HG03342 (cell line): Measurements from ENCODE around the gene KCP.

ENCODE experiments used
- ATAC-seq: cut with Tn5 transposase; IDR thresholded peaks from one replicate; pipeline ENCODE4 v1.9.1; 2021; ENCODE audit warnings: mild to moderate bottlenecking, moderate library complexity; ENCODE audit not compliant: unreplicated experiment

The KCP gene

DNA sequence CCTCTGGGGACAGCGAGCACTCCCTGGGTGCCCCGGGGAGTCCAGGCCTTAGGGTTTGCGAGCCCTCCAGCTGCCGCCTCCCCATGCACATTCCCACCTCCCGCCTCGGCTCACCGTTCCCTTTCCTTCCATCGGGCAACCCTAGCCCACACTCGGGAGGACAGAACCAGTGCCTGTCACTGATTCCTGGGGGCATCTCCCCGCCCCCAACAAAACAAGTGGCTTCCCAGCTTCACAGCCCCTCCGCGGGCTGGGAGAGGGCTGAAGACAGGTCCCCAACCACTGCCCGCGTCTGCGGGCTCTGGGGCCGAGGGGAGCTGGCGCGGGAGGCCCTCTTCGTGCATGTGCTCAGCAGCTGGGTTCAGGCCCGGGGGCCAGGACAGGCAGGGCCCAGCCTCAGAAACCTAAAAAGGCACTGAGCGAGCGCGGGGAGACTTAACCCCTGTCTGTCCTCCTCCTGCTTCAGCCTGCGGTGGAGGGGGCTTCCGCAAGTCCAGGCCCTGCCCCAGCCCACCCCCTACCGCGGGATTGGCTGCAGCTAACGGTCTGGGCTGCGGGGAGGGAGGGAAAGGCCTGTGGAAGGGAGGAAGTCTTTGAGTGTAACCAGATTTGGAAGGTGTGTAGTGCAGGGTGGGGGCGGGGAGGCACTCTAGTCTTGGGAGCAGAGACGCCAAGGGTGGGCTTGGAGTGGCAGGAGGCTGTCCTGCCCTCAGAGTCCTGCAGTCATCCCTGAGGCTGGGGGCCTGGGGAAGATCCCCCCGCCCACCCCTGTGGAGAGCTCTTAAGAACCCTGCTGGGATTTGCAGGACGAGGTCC lies 79.1 kb downstream of the KCP start:
- ATAC-seq: no peak

DNA sequence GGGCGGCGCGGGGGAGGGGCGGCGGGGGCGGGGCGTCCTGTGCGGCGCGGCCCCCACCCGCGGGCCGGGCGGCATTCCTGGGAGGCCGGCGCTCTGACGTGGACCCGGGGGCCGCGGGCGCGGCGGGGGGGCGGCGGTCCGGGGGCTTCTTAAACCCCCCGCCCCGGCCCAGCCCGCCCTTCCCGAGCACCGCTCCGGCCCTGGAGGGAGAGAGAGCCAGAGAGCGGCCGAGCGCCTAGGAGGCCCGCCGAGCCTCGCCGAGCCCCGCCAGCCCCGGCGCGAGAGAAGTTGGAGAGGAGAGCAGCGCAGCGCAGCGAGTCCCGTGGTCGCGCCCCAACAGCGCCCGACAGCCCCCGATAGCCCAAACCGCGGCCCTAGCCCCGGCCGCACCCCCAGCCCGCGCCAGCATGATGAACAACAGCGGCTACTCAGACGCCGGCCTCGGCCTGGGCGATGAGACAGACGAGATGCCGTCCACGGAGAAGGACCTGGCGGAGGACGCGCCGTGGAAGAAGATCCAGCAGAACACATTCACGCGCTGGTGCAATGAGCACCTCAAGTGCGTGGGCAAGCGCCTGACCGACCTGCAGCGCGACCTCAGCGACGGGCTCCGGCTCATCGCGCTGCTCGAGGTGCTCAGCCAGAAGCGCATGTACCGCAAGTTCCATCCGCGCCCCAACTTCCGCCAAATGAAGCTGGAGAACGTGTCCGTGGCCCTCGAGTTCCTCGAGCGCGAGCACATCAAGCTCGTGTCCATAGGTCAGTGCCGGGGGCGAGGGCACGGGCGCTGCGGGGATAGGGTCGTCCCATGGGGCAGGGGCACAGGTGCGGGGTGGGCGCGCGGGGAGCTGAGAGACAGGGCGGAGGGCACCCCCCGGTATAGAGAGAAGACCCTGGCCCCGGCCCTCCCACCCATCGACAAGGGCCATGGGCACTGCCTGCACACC lies 80.0 kb downstream of the KCP start, which contains the start of gene FLNC:
FLNC (plus strand) TSS at position 176 of the 947 bp plus-strand sequence; CDS start at position 408, 232 bp downstream.
- ATAC-seq: no peak

DNA sequence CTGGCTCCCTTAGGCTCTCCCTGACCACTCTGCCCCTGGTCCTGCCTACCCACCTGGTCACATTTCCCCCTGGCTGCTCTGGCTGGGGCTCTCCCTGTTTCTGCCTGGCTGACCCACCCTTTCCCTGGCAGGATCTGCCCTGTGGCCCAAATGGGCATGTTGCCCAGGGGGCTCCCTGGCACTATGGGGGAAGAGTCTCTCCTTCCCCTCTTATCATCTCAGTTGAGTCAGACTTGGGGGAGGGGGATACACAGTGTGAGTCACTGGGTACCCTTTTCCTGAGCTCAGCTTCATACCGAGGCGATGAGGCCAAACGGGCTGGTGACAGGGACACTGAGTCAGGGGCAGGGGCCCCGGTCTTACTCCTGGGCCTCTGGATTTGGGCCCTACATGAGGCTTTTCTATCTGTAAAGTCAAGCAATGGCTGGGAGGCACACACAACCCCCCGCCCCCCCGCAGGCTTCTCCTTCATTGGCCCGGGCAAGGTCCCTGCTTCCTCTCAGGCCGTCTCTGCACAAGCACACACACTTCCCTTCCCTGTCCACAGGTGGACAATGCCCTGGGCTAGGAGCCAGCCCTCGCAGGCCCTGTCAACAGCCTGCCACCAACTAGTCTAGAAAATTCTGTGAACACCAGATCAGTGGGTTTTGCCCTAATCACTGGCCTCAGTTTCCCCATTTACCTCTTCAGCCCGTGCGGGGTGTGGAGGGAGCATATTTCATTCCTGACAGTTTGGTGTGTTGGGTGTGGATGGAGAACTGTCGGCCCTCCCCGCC lies 80.9 kb downstream of the KCP start:
- ATAC-seq: no peak

DNA sequence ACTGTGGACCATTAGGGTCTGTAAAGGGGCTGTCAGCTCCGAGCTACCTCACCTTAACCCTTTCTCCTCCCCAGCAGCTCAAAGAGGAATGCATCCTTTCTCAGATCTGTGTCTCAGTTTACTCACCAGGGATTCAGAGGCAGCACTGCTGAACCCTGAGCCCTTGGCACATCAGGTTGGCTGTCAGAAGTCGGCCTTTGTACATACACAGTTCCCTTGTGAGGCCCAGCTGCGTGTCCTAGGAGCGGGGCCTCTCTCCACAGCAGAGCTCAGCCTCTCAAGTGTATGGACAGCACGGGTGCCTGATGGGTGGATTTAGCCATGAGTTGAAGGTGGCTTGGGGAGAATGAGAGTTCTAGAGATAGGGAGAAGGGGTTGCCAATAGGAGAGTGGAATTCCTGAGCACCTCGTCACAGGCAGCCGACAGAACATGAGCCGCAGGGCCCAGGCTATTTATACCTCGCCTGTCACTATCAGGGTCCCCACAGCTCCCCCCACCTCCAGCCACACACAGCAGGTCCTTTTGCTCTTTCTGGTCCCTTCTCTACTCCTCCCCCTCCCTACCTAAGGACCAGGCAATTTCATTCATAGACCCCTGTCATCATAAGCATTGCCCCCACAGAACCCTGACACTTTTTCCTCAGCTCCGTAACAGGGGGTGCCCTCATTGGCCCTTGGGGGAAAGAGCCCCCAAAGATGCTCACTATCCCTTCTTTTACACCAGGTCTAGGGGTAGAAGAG lies 82.4 kb downstream of the KCP start:
- ATAC-seq: no peak

DNA sequence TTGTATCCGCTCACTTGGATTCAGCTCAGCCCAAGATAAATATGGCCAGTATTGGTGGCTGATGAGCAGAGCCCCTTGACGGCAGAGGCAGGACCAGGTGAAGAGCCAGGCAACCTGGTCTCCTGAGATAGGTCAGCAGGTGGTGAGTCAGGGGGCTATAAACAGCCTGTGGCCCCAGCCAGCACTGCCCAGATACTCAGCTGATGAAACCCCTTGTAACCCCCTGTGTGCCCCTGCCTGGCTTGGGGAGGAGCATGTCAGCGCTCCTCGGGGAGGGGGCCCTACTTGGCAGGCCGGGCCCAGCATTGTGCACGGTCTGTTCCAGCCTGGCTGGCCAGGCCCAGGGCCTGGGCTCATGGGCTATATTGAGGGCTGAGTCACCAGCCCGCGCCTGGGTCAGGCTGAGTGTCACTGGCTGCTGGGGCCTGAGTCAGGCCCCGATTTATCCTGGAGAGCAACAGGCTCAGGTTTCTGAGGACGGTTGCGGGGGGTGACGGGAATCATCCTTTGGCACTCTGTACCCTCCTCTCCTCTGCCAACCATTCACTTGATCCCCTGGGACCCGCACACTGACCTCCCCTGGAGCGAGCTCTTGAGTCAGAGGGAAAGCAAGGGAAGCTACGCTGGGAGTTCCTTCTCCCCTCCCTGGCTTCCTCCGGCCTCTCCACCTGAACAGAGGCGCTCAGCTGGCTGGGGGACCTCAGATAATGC lies 83.1 kb downstream of the KCP start:
- ATAC-seq: no peak

DNA sequence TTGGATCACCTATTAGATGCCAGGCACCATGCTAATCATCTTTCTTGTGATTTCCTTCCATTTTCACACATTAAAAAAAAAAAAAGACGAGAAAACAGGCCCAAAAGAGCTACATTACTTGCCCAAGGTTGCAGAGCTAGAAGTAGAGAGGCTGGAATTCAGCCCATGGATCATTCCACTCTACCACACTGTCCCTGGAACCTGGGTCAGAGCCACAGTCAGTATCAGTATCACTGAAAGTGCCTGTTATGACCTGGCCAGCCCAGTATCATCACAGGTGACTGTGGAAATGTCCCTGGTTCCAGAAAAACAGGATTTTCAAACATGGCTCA lies 83.6 kb downstream of the KCP start:
- ATAC-seq: no peak
